WERI-Rb-1 (cell line): ENCODE data around the gene RNF32.
"Not testable (repeated sequence)": the region's sequence is repeated elsewhere in the genome, so short reads cannot be mapped to it uniquely, and the experiment has no call there.

Experiments
- DNase-seq: peaks from one replicate; pipeline ENCODE4 v3.0.0-alpha.2; 2020
- H3K27ac ChIP-seq: fragments of 250-450 bp; sonication (Bioruptor Pico); 2 replicates; pipeline ENCODE4 v1.5.1; 2020; ENCODE audit warnings: mild to moderate bottlenecking, moderate library complexity
- H3K27me3 ChIP-seq: fragments of 250-450 bp; sonication (Bioruptor Pico); 2 replicates; pipeline ENCODE4 v1.5.1; 2021; ENCODE audit warnings: mild to moderate bottlenecking, low read depth, moderate library complexity; ENCODE audit not compliant: insufficient read depth, severe bottlenecking
- H3K36me3 ChIP-seq: fragments of 250-450 bp; sonication (Bioruptor Pico); 2 replicates; pipeline ENCODE4 v1.5.1; 2020; ENCODE audit warnings: mild to moderate bottlenecking, moderate library complexity
- H3K4me3 ChIP-seq: 2 replicates; pipeline ENCODE4 v1.5.1; 2011; ENCODE audit warnings: low read depth, mild to moderate bottlenecking, control low read depth, low read length
- H3K9me3 ChIP-seq: fragments of 250-450 bp; sonication (Bioruptor Pico); 2 replicates; pipeline ENCODE4 v1.5.1; 2021; ENCODE audit warnings: mild to moderate bottlenecking, moderate library complexity; ENCODE audit not compliant: severe bottlenecking
- TF ChIP-seq, protein P1 (sequence below): IDR thresholded peaks from 2 replicates; pipeline ENCODE4 v1.5.1; 2011; ENCODE audit warnings: low read depth, mild to moderate bottlenecking, control low read depth, inconsistent platforms, low read length

RNF32 gene

DNA sequence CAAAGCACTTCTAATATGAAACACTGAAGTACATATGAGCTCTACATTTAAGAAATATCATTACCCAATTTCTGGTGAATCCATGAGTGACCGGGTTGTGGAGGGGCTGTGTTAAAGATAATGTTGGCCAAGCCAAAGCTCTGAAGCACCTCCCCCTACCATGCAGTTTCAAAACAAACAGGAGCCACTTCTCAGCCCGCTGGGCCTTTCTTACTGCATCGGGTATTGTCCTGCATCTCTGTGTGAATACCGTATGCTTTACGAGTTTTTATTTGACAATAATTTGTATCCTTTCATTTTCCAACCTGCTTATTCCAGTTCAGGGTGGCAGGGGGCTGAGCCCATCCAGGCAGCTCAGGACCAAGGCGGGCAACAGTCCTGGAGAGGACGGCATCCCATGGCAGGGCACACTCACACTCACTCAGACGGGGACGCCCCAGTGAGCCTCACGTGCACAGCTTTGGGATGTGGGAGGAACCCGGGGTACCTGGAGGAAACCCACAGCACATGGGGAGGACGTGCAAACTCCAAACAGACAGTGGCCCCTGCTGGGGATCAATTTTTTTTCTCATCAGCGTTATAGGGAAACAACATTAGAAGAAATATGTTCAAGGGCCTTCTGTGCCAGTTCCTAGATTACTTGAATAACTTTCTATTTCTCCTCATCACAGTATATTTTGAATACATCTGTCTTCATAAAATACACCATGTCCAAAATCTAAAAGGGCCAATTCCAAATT, 1.9 kb downstream of the RNF32 start:
- H3K27ac ChIP-seq: no peak overlapping the region
- TF ChIP-seq, protein P1, sequence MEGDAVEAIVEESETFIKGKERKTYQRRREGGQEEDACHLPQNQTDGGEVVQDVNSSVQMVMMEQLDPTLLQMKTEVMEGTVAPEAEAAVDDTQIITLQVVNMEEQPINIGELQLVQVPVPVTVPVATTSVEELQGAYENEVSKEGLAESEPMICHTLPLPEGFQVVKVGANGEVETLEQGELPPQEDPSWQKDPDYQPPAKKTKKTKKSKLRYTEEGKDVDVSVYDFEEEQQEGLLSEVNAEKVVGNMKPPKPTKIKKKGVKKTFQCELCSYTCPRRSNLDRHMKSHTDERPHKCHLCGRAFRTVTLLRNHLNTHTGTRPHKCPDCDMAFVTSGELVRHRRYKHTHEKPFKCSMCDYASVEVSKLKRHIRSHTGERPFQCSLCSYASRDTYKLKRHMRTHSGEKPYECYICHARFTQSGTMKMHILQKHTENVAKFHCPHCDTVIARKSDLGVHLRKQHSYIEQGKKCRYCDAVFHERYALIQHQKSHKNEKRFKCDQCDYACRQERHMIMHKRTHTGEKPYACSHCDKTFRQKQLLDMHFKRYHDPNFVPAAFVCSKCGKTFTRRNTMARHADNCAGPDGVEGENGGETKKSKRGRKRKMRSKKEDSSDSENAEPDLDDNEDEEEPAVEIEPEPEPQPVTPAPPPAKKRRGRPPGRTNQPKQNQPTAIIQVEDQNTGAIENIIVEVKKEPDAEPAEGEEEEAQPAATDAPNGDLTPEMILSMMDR: no peak
- H3K9me3 ChIP-seq: peaks cover 10% of the 10 kb centered on the region
- DNase-seq: no peak
- no peak overlapping the region for H3K4me3 ChIP-seq
- H3K36me3 ChIP-seq: no peaks in the 10 kb centered on the region
- H3K27me3 ChIP-seq: no peaks in the 10 kb centered on the region

DNA sequence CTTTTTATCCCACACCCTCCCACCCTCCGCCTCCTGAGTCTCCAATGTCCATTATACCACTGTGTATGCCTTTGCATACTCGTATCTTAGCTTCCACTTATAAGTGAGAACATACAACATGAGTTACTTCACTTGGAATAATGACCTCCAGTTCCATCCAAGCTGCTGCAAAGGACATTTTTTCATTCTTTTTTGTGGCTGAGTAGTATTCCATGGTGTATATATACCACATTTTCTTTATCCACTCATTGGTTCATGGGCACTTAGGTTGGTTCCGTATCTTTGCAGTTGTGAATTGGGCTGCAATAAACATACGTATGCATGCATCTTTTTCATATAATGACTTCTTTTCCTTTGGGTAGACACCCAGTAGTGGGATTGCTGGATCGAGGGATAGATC, 6.8 kb downstream of the RNF32 start:
- DNase-seq, H3K9me3 ChIP-seq, H3K27me3 ChIP-seq, H3K36me3 ChIP-seq, H3K27ac ChIP-seq, H3K4me3 ChIP-seq: not testable (repeated sequence)

DNA sequence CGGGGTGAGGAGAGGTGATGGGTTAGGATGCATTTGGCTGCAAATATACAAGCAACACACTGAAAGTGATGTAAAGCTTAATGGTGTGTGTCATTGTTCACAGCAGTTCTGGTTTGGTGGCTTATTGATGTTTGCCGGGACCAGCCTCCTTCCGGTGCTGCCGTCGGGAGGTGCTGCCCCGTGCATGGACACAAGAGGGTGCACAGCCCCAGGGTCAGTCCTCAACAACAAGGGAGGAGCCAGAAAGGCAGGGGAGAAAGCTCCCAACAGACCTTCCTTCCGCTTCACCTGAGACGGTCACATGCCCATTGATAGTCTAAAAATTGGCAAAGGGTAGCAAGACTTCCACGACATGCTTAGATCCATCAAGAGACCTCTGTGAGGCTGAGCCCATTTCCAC, 9.5 kb downstream of the RNF32 start:
- Histone ChIP-seq H3K4me3 (no peak overlapping the region), H3K36me3 (no peaks in the 10 kb centered on the region), H3K27ac (no peak overlapping the region), H3K9me3 (peaks cover 3% of the 10 kb centered on the region), H3K27me3 (no peaks in the 10 kb centered on the region)
- TF ChIP-seq, protein P1: peak; percentile 89
- peak; percentile 66 for DNase-seq

- Histone ChIP-seq H3K27me3 (no peaks in the 10 kb centered on the region), H3K27ac (no peak overlapping the region), H3K9me3 (peaks cover 3% of the 10 kb centered on the region), H3K36me3 (no peaks in the 10 kb centered on the region), H3K4me3 (no peak overlapping the region)
- no peak for DNase-seq
- TF ChIP-seq, protein P1: no peak
Measured at GRCh38 chr7:156651474-156651873, 10.9 kb downstream of the RNF32 start.

GRCh38 chr7:156652886-156653568, 12.5 kb downstream of the RNF32 start:
- TF ChIP-seq, protein P1: no peak
- Histone ChIP-seq H3K36me3 (no peaks in the 10 kb centered on the region), H3K27me3 (no peaks in the 10 kb centered on the region), H3K27ac (no peak overlapping the region), H3K9me3 (no peaks in the 10 kb centered on the region), H3K4me3 (no peak overlapping the region)
- no peak for DNase-seq

DNA sequence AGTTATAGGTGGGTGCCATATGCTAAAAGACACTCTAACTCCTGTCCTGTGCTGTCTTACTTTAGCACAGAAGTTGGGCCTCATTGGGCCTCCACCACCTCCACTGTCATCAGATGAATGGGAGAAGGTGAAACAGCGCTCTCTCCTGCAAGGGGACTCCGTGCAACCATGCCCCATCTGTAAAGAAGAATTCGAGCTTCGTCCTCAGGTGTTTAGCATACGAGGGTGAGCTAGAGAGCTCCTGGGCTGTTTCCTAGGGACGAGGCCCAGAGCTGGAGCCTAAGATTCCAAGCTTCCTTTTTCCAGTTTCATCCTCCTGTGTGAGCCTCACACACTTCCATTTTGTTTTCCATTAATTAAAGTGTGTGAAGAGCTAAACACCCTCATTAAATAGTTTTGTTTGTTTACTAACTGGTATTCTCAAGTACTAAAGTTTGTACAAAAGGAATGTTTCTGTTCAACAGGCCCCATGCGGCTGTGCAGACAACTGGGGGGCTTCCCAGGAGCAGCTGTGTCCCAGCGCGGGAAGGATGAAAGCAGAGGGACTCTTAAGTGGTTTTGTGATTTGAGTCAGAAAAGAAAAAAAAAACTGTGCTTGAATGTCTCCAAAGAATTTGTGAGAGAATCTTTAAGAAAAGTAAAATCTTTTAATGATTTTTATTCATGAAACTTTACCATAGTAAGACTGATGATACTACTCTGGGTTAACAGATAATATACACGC, 14.1 kb downstream of the RNF32 start:
- H3K36me3 ChIP-seq: no peaks in the 10 kb centered on the region
- H3K4me3 ChIP-seq: no peak overlapping the region
- no peaks in the 10 kb centered on the region for H3K9me3 ChIP-seq
- no peak overlapping the region for H3K27ac ChIP-seq
- DNase-seq: no peak
- no peaks in the 10 kb centered on the region for H3K27me3 ChIP-seq
- TF ChIP-seq, protein P1: no peak
